Aorta (tissue), 5 donors: ENCODE data around the gene TSHZ1. TPM values are rescaled to one million over a fixed set of nuclear protein-coding genes. Genes with fewer than 3 reads are reported as not detected.

ENCODE experiments used
- ATAC-seq: fragments of 200-7000 bp; cut with Tn5 transposase; one replicate; pipeline ENCODE4 v1.9.1; 2022; ENCODE audit warnings: moderate library complexity; ENCODE audit not compliant: low FRiP score
- DNase-seq, 2 donors: peaks; one replicate each; pipeline ENCODE4 v3.0.0-alpha.2; 2020
- H3K27ac ChIP-seq, 2 donors: one replicate each; pipeline ENCODE4 v1.5.1; 2013; ENCODE audit warnings: low read length in 2 of 2, mild to moderate bottlenecking in 2 of 2, moderate library complexity in 2 of 2, control low read depth in 1 of 2, inconsistent platforms in 1 of 2, low read depth in 1 of 2
- H3K27me3 ChIP-seq, 2 donors: one replicate each; pipeline ENCODE4 v1.6.1; 2013; ENCODE audit warnings: control low read depth in 1 of 2, low read length in 1 of 2, mild to moderate bottlenecking in 1 of 2, moderate library complexity in 1 of 2; ENCODE audit not compliant: insufficient read depth in 2 of 2, control insufficient read depth in 1 of 2
- H3K36me3 ChIP-seq, 2 donors: one replicate each; pipeline ENCODE4 v1.6.1; 2013; ENCODE audit warnings: control low read depth in 1 of 2, low read length in 1 of 2, mild to moderate bottlenecking in 1 of 2; ENCODE audit not compliant: insufficient read depth in 2 of 2, control insufficient read depth in 1 of 2
- H3K4me1 ChIP-seq, 2 donors: one replicate each; pipeline ENCODE4 v1.6.1; 2013; ENCODE audit warnings: low read length in 2 of 2, control low read depth in 1 of 2, mild to moderate bottlenecking in 1 of 2, moderate library complexity in 1 of 2; ENCODE audit not compliant: insufficient read depth in 2 of 2, control insufficient read depth in 1 of 2
- H3K4me3 ChIP-seq, 2 donors: one replicate each; pipeline ENCODE4 v1.5.1; 2013; ENCODE audit warnings: low read length in 2 of 2, control low read depth in 1 of 2, mild to moderate bottlenecking in 1 of 2
- H3K9me3 ChIP-seq: one replicate; pipeline ENCODE4 v1.6.1; 2013; ENCODE audit warnings: mild to moderate bottlenecking, low read length; ENCODE audit not compliant: control insufficient read depth
- WGBS, 2 donors: extraction: QIAGEN DNeasy Blood & Tissue Kit; methylation state at CpG; one replicate each; pipeline ENCODE4 v1.1.7; 2013; 5-methylcytosine and 5-hydroxymethylcytosine counted together
- intact Hi-C, 2 donors: fragments of 100-400 bp; cut with DNase I; formaldehyde crosslinking; loops; one replicate each; pipeline versions ENCODE4 v1.14.2 to v1.15.0; 2022
- polyA plus RNA-seq, 2 donors: library from polyadenylated mRNA; stranded (reverse); fragments of 200-250 nt; gene quantifications; one replicate each; pipeline ENCODE4 v1.2.3, GENCODE V29; 2013
- total RNA-seq, 2 donors: library from RNA; stranded (reverse); fragmentation: NEBNext Ultra II Directional; extraction: Animal tissue kit (Norgen Biotek cat#: 25700); gene quantifications; one replicate each; pipeline ENCODE4 v1.2.1, GENCODE V29; 2021
- donor health status: healthy with polysubstance abuse.
- donor health status: Bipolar disorder and iron deficiency.
- donor health status: DM: no; HTN: no; CAD: no.
- donor health status: DM: no; HTN: no; CAD: no.
- donor health status: DM: yes; HTN: yes; CAD: no.

Gene TSHZ1
- total and polyA plus RNA-seq, 4 donors = 3.3 to 26.0 (median 11.8) TPM

DNA sequence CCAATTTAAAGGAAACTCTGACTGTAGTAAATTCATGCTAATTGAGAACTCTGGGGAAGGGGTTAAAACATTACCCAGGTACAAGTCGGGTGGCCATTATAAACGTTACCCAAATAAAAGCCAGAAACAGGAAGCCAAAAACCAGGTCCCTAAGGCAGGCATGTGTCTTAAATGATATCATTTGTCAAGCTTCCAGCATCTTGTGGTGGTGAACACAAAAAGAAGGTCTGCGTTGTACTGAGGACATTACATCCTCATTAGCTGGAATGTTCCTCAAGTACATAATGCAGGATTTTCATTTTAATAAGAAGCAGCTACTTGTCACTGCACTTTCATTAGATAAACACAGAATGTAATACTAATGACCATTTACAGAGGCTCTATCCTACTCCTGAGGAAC lies 12.6 kb upstream of the TSHZ1 start:
- no peak overlapping the region for H3K27ac ChIP-seq
- ATAC-seq = no peak

DNA sequence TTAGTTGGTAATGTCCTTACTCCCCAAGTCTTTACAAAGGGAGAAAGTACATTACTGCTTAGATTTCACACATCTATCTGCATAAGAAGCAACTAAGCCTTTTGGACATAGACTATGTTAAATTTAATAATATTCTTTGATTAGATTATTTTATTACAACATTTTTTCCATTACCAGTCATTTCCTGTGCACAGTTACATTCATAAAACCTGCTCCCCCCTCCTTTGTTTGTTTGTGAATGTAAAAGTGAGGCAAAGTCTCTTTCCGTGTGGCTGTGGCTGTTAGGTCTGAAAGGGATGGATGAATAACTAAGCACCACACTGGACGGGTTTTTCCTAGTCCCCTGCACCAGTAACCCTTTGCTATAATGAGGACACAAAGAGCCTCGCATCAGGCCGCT lies 11.3 kb upstream of the TSHZ1 start:
- Histone ChIP-seq H3K27me3 (no peaks in the 10 kb centered on the region), H3K9me3 (no peaks in the 10 kb centered on the region), H3K4me3 (no peak overlapping the region), H3K36me3 (no peaks in the 10 kb centered on the region), H3K4me1 (no peaks in the 10 kb centered on the region), H3K27ac (no peak overlapping the region)
- DNase-seq = no peak
- intact Hi-C loops = no loop called here
- WGBS, 2 donors = 80 to 83% methylated on average over 4 of the region's 4 CpGs
- no peak for ATAC-seq

More for the DNA sequence above, 12.6 kb upstream of the TSHZ1 start:
- 38 to 58% methylated on average over 3 of the region's 3 CpGs for WGBS, 2 donors
- Histone ChIP-seq H3K9me3 (no peaks in the 10 kb centered on the region), H3K27me3 (no peaks in the 10 kb centered on the region), H3K4me3 (no peak overlapping the region), H3K4me1 (no peaks in the 10 kb centered on the region), H3K36me3 (no peaks in the 10 kb centered on the region)
- intact Hi-C loops = no loop called here
- DNase-seq = no peak

DNA sequence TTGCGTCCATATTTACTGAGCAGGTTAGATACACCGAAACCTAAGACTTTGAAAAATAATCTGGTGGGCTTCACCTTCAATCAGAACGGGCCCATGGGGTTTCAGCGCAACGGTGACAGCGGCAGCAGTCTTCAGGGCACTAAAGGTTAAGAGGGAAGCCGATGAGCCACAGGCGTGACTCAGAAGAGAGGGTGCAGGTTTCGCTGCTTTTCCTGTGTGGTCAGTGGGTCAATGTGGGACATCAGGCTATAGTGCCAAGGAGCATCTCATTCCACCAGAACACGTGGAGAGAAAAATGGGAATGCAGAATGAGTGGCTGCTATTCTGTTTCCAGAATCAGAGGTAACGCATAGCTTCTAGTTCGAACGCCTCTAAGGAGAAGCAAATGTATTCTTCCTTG lies 10.5 kb upstream of the TSHZ1 start:
- Histone ChIP-seq H3K27me3 (no peaks in the 10 kb centered on the region), H3K4me3 (no peak overlapping the region), H3K9me3 (no peaks in the 10 kb centered on the region), H3K27ac (no peak overlapping the region), H3K4me1 (no peaks in the 10 kb centered on the region), H3K36me3 (no peaks in the 10 kb centered on the region)
- no peak for DNase-seq
- intact Hi-C loops = loop anchor here in 1 of 2 donors (10.0 kb wide), 1 partner anchor 545 kb away; no protein-coding TSS in a partner anchor
- no peak for ATAC-seq
- WGBS, 2 donors = 97% methylated on average over 13 of the region's 13 CpGs

DNA sequence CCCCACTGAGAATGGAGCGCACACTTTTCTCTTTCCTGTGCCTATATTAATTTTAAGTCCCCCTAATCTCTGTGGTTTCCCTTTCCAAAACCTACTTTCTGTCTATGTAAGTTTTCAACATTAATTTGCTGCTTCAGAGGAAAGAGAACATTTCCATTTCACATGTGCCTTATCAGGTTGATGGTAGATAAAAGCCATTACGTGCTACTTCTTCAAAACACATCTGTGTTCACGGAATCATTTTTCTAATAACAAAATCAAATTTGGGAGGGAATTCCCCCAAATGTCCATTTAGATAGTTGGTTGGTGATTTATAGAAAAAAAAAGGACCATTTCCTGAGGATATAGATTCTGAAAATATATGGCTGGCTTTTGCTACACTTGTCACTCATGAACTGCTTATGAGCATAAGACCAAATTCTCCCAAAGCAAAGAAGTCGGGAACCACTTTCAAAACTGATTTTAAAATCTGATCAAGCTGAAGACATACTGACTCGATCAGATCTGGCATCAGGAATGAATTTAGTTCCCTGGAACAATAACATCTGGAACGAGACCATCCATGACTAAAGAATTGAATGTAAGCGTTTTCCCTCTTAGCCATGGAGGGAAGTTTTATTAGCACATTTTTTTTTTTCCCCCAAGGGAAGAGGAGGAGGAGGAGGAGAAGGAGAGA lies 9.9 kb upstream of the TSHZ1 start:
- no peak for DNase-seq
- 45 to 56% methylated on average over 7 of the region's 7 CpGs for WGBS, 2 donors
- no peaks in the 10 kb centered on the region for H3K4me1 ChIP-seq
- no peak overlapping the region for H3K27ac ChIP-seq
- no peak overlapping the region for H3K4me3 ChIP-seq
- ATAC-seq = no peak
- no peaks in the 10 kb centered on the region for H3K27me3 ChIP-seq
- intact Hi-C loops = loop anchor here in 1 of 2 donors (10.0 kb wide), 1 partner anchor 546 kb away; no protein-coding TSS in a partner anchor
- H3K9me3 ChIP-seq = no peaks in the 10 kb centered on the region
- H3K36me3 ChIP-seq = no peaks in the 10 kb centered on the region

DNA sequence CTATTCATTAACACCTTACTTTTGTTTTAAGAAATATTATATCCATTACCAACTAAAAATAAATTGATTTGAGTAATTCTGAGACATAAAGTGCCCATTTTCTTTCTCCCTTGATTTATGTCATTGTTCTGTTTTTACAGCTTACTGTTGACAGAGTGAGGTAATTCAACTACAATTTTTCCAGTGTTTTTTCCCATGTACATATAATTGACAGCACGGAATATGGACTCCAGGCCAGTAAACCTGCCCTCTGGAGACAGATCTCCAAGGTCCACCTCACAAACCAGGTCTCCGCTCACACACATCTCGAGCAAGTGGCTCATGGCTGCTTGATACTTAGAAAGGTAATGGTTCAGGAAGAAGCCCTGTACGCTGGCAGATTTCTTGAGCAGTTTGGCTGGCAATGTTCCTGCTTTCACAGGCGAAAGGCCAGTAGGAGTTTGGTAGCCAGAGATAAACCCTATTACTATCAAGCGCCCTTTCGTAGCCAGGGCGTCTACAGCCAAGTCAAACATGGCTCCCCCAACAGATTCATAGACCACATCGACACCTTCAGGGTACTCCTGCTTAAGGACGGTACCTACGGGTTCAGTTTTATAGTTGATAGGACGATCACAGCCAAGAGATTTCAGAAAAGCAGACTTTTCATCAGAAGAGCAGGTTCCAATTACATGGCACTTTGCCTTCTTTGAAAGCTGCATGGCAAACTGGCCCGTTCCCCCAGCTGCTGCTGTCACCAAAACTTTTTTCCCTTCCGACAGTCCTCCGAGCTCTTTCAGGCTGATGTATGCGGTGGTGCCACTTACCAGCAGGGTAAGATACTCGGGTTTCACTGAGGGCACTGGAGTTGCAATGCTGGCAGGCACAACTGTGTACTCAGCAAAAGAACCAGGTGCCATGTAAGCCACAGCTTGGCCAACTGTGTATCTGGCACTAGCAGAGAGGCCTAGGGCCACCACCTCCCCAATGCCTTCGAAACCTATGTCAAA lies 9.0 kb upstream of the TSHZ1 start:
- H3K4me3 ChIP-seq = no peak overlapping the region
- H3K27me3 ChIP-seq = no peaks in the 10 kb centered on the region
- ATAC-seq (peak; percentile 10), DNase-seq (no peak)
- peak overlapping the region in 1 of 2 donors; percentile 52 for H3K27ac ChIP-seq
- H3K4me1 ChIP-seq = no peaks in the 10 kb centered on the region
- intact Hi-C loops = loop anchor here in 1 of 2 donors (10.0 kb wide), 1 partner anchor 547 kb away; no protein-coding TSS in a partner anchor
- 9 to 16% methylated on average over 18 of the region's 18 CpGs for whole genome bisulfite sequencing, 2 donors
- H3K36me3 ChIP-seq = no peaks in the 10 kb centered on the region
- H3K9me3 ChIP-seq = no peaks in the 10 kb centered on the region

DNA sequence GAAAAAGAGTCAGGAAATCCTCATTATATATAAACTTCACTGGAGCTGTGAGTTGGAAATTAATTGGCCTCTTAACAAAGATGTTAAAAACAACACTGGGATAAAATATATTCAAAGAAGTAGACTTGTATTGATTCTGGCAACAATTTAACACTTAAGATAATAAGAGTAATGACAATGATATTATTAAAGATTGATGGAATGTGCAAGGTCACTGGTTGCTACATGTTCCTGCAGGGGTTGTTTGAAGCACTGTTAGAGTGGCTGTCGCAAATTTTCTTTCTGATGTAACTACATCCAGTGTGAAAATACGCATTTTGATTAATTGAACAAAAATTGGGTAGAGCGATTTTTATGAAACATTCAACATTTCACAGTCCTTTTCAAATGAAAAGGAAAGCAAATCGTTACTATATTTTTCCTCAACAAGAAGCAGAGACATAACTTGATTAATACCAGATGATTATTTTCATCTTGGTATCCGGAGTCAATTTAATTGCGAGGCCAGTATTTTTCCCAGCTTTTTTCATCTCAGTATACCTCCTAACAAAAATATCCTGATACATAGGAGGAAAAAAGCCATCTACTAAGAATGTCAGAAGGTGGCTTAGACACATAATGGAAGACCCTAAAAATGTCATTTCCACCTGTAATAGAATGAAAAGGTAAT lies 7.8 kb upstream of the TSHZ1 start:
- intact Hi-C loops = loop anchor here in 1 of 2 donors (10.0 kb wide), 1 partner anchor 548 kb away; no protein-coding TSS in a partner anchor
- ATAC-seq (no peak), DNase-seq (no peak)
- Histone ChIP-seq H3K27ac (no peak overlapping the region), H3K4me1 (no peaks in the 10 kb centered on the region), H3K36me3 (no peaks in the 10 kb centered on the region), H3K9me3 (no peaks in the 10 kb centered on the region), H3K4me3 (no peak overlapping the region), H3K27me3 (no peaks in the 10 kb centered on the region)
- WGBS, 2 donors = 93 to 95% methylated on average over 6 of the region's 6 CpGs

DNA sequence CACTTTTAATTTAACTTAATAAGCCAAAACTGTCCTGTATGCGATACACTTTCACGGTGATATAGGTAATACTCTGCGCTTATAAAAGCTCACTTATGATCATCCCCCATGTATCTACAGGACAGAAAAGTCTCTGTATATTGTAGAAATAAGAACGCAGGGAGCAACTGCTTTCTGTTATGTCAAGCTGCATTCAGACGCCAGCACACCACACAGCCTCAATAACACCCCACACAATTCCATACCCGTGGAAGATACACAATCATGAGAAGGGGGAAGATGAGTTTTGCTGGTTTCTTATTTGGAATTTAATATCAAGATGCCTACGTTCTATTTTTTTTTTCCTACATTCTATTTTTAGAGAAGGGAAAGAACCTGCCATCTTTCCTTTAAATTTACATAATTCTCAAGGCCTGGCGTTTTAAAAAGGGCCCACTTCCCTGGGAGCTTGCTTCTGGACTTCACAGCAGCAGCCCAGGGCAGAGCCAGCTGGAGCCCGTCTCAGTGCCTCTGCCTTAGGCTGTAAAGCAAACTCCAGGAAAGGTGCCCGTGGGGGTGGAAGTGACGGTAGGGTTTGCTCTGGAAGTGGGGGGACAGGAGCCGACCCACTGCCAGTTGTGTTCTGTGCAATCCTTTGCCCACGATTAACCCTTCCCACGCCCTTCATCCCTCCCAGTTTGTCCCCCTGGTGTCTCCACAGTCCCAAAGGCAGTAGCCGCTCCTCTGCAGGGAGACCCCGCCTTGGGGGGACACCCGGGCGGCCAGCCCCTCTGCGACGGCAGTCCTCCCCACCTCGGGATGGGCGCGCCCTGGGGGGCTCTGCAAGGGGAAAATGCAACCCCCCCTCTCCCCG lies 7.0 kb upstream of the TSHZ1 start:
- Histone ChIP-seq H3K4me1 (no peaks in the 10 kb centered on the region), H3K27ac (no peak overlapping the region), H3K4me3 (no peak overlapping the region), H3K36me3 (no peaks in the 10 kb centered on the region), H3K27me3 (no peaks in the 10 kb centered on the region), H3K9me3 (no peaks in the 10 kb centered on the region)
- intact Hi-C loops = loop anchor here in 1 of 2 donors (10.0 kb wide), 1 partner anchor 549 kb away; no protein-coding TSS in a partner anchor
- ATAC-seq (no peak), DNase-seq (no peak)
- WGBS, 2 donors = 38 to 62% methylated on average over 24 of the region's 24 CpGs
